B cell (primary cell): ENCODE data around the gene NOS2. TPM values are rescaled to one million over a fixed set of nuclear protein-coding genes. Genes with fewer than 3 reads are reported as not detected.

Experiments used
- ATAC-seq: fragments of 200-7000 bp; cut with Tn5 transposase; one replicate; pipeline ENCODE4 v1.10.0; 2021; ENCODE audit warnings: low read depth, mild to moderate bottlenecking, moderate number of reproducible peaks, moderate library complexity
- CTCF ChIA-PET: fragments of 350-600 bp; sonication (Branson Sonifier 250); formaldehyde crosslinking; loops from one replicate; lab custom pipeline; 2021; ENCODE audit warnings: antibody characterized with exemption, inconsistent platforms; lab: Charles Lee
- POLR2A ChIA-PET: fragments of 350-600 bp; sonication (Branson Sonifier 250); formaldehyde crosslinking; loops from one replicate; lab custom pipeline; 2021; ENCODE audit warnings: antibody characterized with exemption; lab: Charles Lee
- DNase-seq: peaks from one replicate; pipeline ENCODE4 v3.0.0; 2013
- H2AFZ ChIP-seq: 2 replicates; pipeline ENCODE4 v1.6.1; 2012; ENCODE audit warnings: mild to moderate bottlenecking, low read depth, low read length; ENCODE audit not compliant: insufficient read depth, poor library complexity, severe bottlenecking
- H3K27ac ChIP-seq, 2 donors: 1 replicate in 1 of 2; 2 replicates in 1 of 2; pipeline ENCODE4 v1.5.1; 2012 to 2013; ENCODE audit warnings: low read length in 2 of 2, mild to moderate bottlenecking in 2 of 2, moderate library complexity in 1 of 2
- H3K27me3 ChIP-seq, 4 experiments: fragments of 200-600 bp in 1 of 4; sonication (generic) in 1 of 4; replicated peaks in 1 of 4; 1 replicate in 2 of 4; 2 replicates in 2 of 4; pipeline versions ENCODE4 v1.6.1 to v1.7.0; 2013 to 2016; ENCODE audit warnings: low read length in 3 of 4, mild to moderate bottlenecking in 2 of 4, mixed read lengths in 1 of 4, moderate library complexity in 1 of 4; ENCODE audit not compliant: insufficient read depth in 4 of 4, control insufficient read depth in 3 of 4; ENCODE audit errors: control extremely low read depth in 1 of 4
- H3K36me3 ChIP-seq, 2 experiments: replicated peaks in 1 of 2; 1 replicate in 1 of 2; 2 replicates in 1 of 2; pipeline versions ENCODE4 v1.6.1 to v1.7.1; 2013; ENCODE audit warnings: low read length in 1 of 2; ENCODE audit not compliant: insufficient read depth in 2 of 2, control insufficient read depth in 1 of 2; ENCODE audit errors: control extremely low read depth in 1 of 2, extremely low read depth in 1 of 2
- H3K4me1 ChIP-seq, 2 donors: fragments of 200-600 bp in 1 of 2; sonication (generic) in 1 of 2; 1 replicate in 1 of 2; 2 replicates in 1 of 2; pipeline versions ENCODE4 v1.5.1 to v1.6.1; 2013 to 2017; ENCODE audit warnings: low read length in 2 of 2; ENCODE audit not compliant: control insufficient read depth in 2 of 2, insufficient read depth in 2 of 2
- H3K4me2 ChIP-seq: replicated peaks from 2 replicates; pipeline ENCODE3; 2012; ENCODE audit warnings: mild to moderate bottlenecking, low read depth, low read length; ENCODE audit not compliant: poor library complexity, severe bottlenecking
- H3K4me3 ChIP-seq, 5 experiments: fragments of 200-600 bp in 1 of 5; sonication (generic) in 1 of 5; 1 replicate in 3 of 5; 2 replicates in 2 of 5; pipeline versions ENCODE4 v1.5.1 to v1.7.0; 2011 to 2016; ENCODE audit warnings: low read length in 4 of 5, mild to moderate bottlenecking in 4 of 5, low read depth in 2 of 5, control low read depth in 1 of 5, moderate library complexity in 1 of 5; ENCODE audit not compliant: insufficient read depth in 1 of 5; ENCODE audit errors: control extremely low read depth in 1 of 5, extremely low read depth in 1 of 5
- H3K79me2 ChIP-seq: fragments of 200-600 bp; sonication (generic); one replicate; pipeline ENCODE4 v1.6.0; 2016; ENCODE audit warnings: low read length; ENCODE audit not compliant: control insufficient read depth, insufficient read depth
- H3K9ac ChIP-seq: fragments of 200-600 bp; sonication (generic); 2 replicates; pipeline ENCODE4 v1.6.1; 2017; ENCODE audit warnings: mild to moderate bottlenecking, low read length, moderate library complexity
- H3K9me3 ChIP-seq, 3 donors: one replicate each; pipeline versions ENCODE4 v1.6.1 to v1.7.1; 2013; ENCODE audit warnings: low read length in 2 of 3; ENCODE audit not compliant: control insufficient read depth in 2 of 3, insufficient read depth in 1 of 3; ENCODE audit errors: control extremely low read depth in 1 of 3
- H4K20me1 ChIP-seq: 2 replicates; pipeline ENCODE4 v1.6.0; 2012; ENCODE audit warnings: mild to moderate bottlenecking, low read length; ENCODE audit not compliant: insufficient read depth, control insufficient read depth, poor library complexity, severe bottlenecking
- H3K27ac Mint-ChIP-seq: one replicate; pipeline ENCODE4 v1.8.0; 2021; ENCODE audit warnings: mixed read lengths
- H3K27me3 Mint-ChIP-seq: one replicate; pipeline ENCODE4 v1.8.0; 2021; ENCODE audit warnings: mixed read lengths
- H3K4me1 Mint-ChIP-seq: one replicate; pipeline ENCODE4 v1.8.0; 2021; ENCODE audit warnings: mixed read lengths
- H3K4me3 Mint-ChIP-seq: one replicate; pipeline ENCODE4 v1.8.0; 2021; ENCODE audit warnings: mixed read lengths
- H3K9me3 Mint-ChIP-seq: one replicate; pipeline ENCODE4 v1.8.0; 2022; ENCODE audit warnings: mixed read lengths; ENCODE audit not compliant: insufficient read depth
- CTCF ChIP-seq: fragments of 200-600 bp; IDR thresholded peaks from one replicate; pipeline ENCODE4 v1.8.0; 2022; ENCODE audit warnings: antibody characterized with exemption, mild to moderate bottlenecking
- EZH2 ChIP-seq: IDR thresholded peaks from 2 replicates; pipeline ENCODE4 v1.6.1; 2012; ENCODE audit warnings: borderline replicate concordance, low read depth, mild to moderate bottlenecking, moderate library complexity, low read length; ENCODE audit not compliant: insufficient read depth, poor library complexity, severe bottlenecking
- WGBS: methylation state at CpG from one replicate; pipeline ENCODE4 v1.1.5; 2013; ENCODE audit warnings: missing lambda C conversion rate; ENCODE audit not compliant: insufficient coverage; 5-methylcytosine and 5-hydroxymethylcytosine counted together
- intact Hi-C: fragments of 100-400 bp; cut with micrococcal nuclease; formaldehyde crosslinking; loops from one replicate; pipeline ENCODE4 v1.10.0; 2022
- polyA minus RNA-seq: library from RNA; depleted of rRNA, polyadenylated mRNA; stranded (reverse); fragments of >200 nt; gene quantifications from 2 replicates; pipeline ENCODE4 v1.2.3, GENCODE V29; 2012
- polyA plus RNA-seq: library from polyadenylated mRNA; depleted of rRNA; stranded (reverse); fragments of >200 nt; gene quantifications from 2 replicates; pipeline ENCODE4 v1.2.3, GENCODE V29; 2012
- total RNA-seq, 2 donors: library from RNA; stranded (reverse); fragments of 120-200 nt in 1 of 2; gene quantifications; 1 replicate in 1 of 2; 2 replicates in 1 of 2; pipeline versions ENCODE4 v1.2.3 to v1.2.4, GENCODE V29; 2013 to 2022

NOS2 gene
- total RNA-seq (0.10 and 0.12 TPM in 2 replicates), polyA plus RNA-seq (0.12 TPM in 2 replicates), polyA minus RNA-seq (0.09 TPM in 1 of 2 replicates, not detected in the other)
- 0.30 TPM for total RNA-seq (2013)

- H3K4me3 Mint-ChIP-seq = no peak within 1 kb of the TSS
- Histone ChIP-seq H3K27me3 (peaks cover 0 to 14% (median 3%) of the 10 kb centered on the region in 4 experiments), H3K79me2 (no peaks in the 10 kb centered on the region), H3K9ac (no peak within 1 kb of the TSS), H3K4me3 (no peak within 1 kb of the TSS), H3K27ac (no peak within 1 kb of the TSS), H2AFZ (no peak within 1 kb of the TSS), H4K20me1 (no peaks in the 10 kb centered on the region), H3K36me3 (no peaks in the 10 kb centered on the region), H3K9me3 (no peaks in the 10 kb centered on the region), H3K4me1 (peaks cover 0 to 8% of the 10 kb centered on the region in 2 donors), H3K4me2 (no peak within 1 kb of the TSS)
- no peak for TF ChIP-seq CTCF
- no peak for TF ChIP-seq EZH2
- CTCF ChIA-PET = interaction anchor here (1.8 kb wide), 1 partner anchor 44 kb away, joined by 4 read pairs; no protein-coding TSS in a partner anchor
- intact Hi-C loops = no loop called here
- H3K27me3 Mint-ChIP-seq = peaks cover 37% of the 10 kb centered on the region
- no peak for ATAC-seq
- POLR2A ChIA-PET = no interaction called here
- H3K4me1 Mint-ChIP-seq = peaks cover 6% of the 10 kb centered on the region
- H3K27ac Mint-ChIP-seq = no peak within 1 kb of the TSS
- H3K9me3 Mint-ChIP-seq = no peaks in the 10 kb centered on the region
- no peak for DNase-seq
- WGBS = 88% methylated on average over 1 of the region's 1 CpG
Observed at GRCh38 chr17:27800522-27800921, at the start of gene NOS2. Gene NOS2 (minus strand): TSS chr17:27800529. CDS start chr17:27798809, 1,720 bp downstream.

- ChIA-PET POLR2A (no interaction called here), CTCF (interaction anchor here (2.1 kb wide), 1 partner anchor 30 kb away, joined by 7 read pairs; no protein-coding TSS in a partner anchor)
- Histone ChIP-seq H3K27me3 (peaks cover 0 to 5% (median 0%) of the 10 kb centered on the region in 4 experiments), H3K79me2 (no peaks in the 10 kb centered on the region), H3K4me2 (no peak overlapping the region), H3K9ac (no peak overlapping the region), H4K20me1 (no peaks in the 10 kb centered on the region), H3K36me3 (no peaks in the 10 kb centered on the region), H3K9me3 (peaks cover 0 to 9% (median 0%) of the 10 kb centered on the region in 3 donors), H3K27ac (no peak overlapping the region), H2AFZ (no peak overlapping the region), H3K4me3 (no peak overlapping the region), H3K4me1 (peaks cover 9 to 15% of the 10 kb centered on the region in 2 donors)
- Mint-ChIP-seq H3K9me3 (no peaks in the 10 kb centered on the region), H3K4me3 (no peak overlapping the region), H3K4me1 (peaks cover 20% of the 10 kb centered on the region), H3K27ac (no peak overlapping the region), H3K27me3 (peaks cover 22% of the 10 kb centered on the region)
- 85% methylated on average over 6 of the region's 9 CpGs for WGBS
- intact Hi-C loops = no loop called here
- no peak for ATAC-seq
- no peak for TF ChIP-seq CTCF
- DNase-seq = no peak
Observed at GRCh38 chr17:27849474-27850185, 49.3 kb upstream of the NOS2 start.
